ENCODE results near the gene NEDD8. TPM values are rescaled to one million over a fixed set of nuclear protein-coding genes. Genes with fewer than 3 reads are reported as not detected.

Gene NEDD8
- total RNA-seq, 2 experiments from 2014 or later, result 42.0 to 43.5 TPM

- peak overlapping the region; percentile 57 for H3K27ac Mint-ChIP-seq
- no peaks in the 10 kb centered on the region for H3K27me3 ChIP-seq (ENCODE audit: control insufficient read depth in 1 of 2, insufficient read depth in 2 of 2, low read length in 2 of 2)
- H3K27ac ChIP-seq (ENCODE audit: low read depth in 1 of 2, low read length in 2 of 2), result no peak overlapping the region
- no peak for TF ChIP-seq CTCF (IDR thresholded peaks at IDR 0.05)
- ATAC-seq (ENCODE audit: poor library complexity), result no peak
- no peaks in the 10 kb centered on the region for H3K9me3 ChIP-seq (ENCODE audit: control insufficient read depth in 1 of 2, insufficient read depth in 1 of 2, low read length in 2 of 2)
- DNase-seq, result peak in 1 of 14 experiments; percentile 25
- H3K4me3 ChIP-seq (ENCODE audit: low read length), result no peak overlapping the region
- intact Hi-C loops (cut with DNase I, micrococcal nuclease), result no loop called here
- H3K36me3 ChIP-seq (ENCODE audit: insufficient read depth, low read length), result peaks cover 27% of the 10 kb centered on the region
- peaks cover 21% of the 10 kb centered on the region for H3K4me1 Mint-ChIP-seq (ENCODE audit: low read depth)
- H3K27me3 Mint-ChIP-seq, result no peaks in the 10 kb centered on the region
- H3K4me3 Mint-ChIP-seq, result no peak overlapping the region
- peaks cover 13% of the 10 kb centered on the region for H3K4me1 ChIP-seq (ENCODE audit: insufficient read depth, low read length)
- POLR2A ChIA-PET, result interaction anchor here (3.6 kb wide), 1 partner anchor 8 kb away, joined by 20 read pairs; the partner anchor contains the start of gene TINF2
- CTCF ChIA-PET, result interaction anchor here (0.9 to 1.9 kb wide), 2 partner anchors 57 to 187 kb away, joined by 3 to 5 read pairs; partner anchors contain the start of gene CIDEB
- H3K9me3 Mint-ChIP-seq, result no peaks in the 10 kb centered on the region
- peaks cover 24% of the 10 kb centered on the region for H3K36me3 Mint-ChIP-seq (ENCODE audit: low read depth)
Observed at GRCh38 chr14:24250354-24250753, 18.2 kb upstream of the NEDD8 start.

- Histone ChIP-seq H3K4me1 (ENCODE audit: insufficient read depth, low read length) (peaks cover 13% of the 10 kb centered on the region), H3K4me3 (ENCODE audit: low read length) (no peak overlapping the region), H3K27ac (ENCODE audit: low read depth in 1 of 2, low read length in 2 of 2) (no peak overlapping the region), H3K36me3 (ENCODE audit: insufficient read depth, low read length) (peaks cover 18% of the 10 kb centered on the region), H3K9me3 (ENCODE audit: control insufficient read depth in 1 of 2, insufficient read depth in 1 of 2, low read length in 2 of 2) (no peaks in the 10 kb centered on the region), H3K27me3 (ENCODE audit: control insufficient read depth in 1 of 2, insufficient read depth in 2 of 2, low read length in 2 of 2) (no peaks in the 10 kb centered on the region)
- Mint-ChIP-seq H3K9me3 (no peaks in the 10 kb centered on the region), H3K4me1 (ENCODE audit: low read depth) (peaks cover 26% of the 10 kb centered on the region), H3K4me3 (peak overlapping the region; percentile 39), H3K36me3 (ENCODE audit: low read depth) (peaks cover 17% of the 10 kb centered on the region), H3K27ac (peak overlapping the region; percentile 57), H3K27me3 (no peaks in the 10 kb centered on the region)
- ATAC-seq (ENCODE audit: poor library complexity), result no peak
- ChIA-PET POLR2A (no interaction called here), CTCF (interaction anchor here (1.0 to 1.5 kb wide), 2 partner anchors 22 to 84 kb away, joined by 3 read pairs; partner anchors contain the start of gene RABGGTA)
- intact Hi-C loops (cut with DNase I, micrococcal nuclease), result no loop called here
- no peak for TF ChIP-seq CTCF (IDR thresholded peaks at IDR 0.05)
- DNase-seq, result peak in 1 of 14 experiments; percentile 24
Observed at GRCh38 chr14:24249230-24250021, 17.3 kb upstream of the NEDD8 start.

GRCh38 chr14:24247422-24247821 is 15.3 kb upstream of the NEDD8 start:
- Histone ChIP-seq H3K27me3 (ENCODE audit: control insufficient read depth in 1 of 2, insufficient read depth in 2 of 2, low read length in 2 of 2) (no peaks in the 10 kb centered on the region), H3K36me3 (ENCODE audit: insufficient read depth, low read length) (peaks cover 8% of the 10 kb centered on the region), H3K4me1 (ENCODE audit: insufficient read depth, low read length) (peaks cover 26% of the 10 kb centered on the region), H3K9me3 (ENCODE audit: control insufficient read depth in 1 of 2, insufficient read depth in 1 of 2, low read length in 2 of 2) (no peaks in the 10 kb centered on the region), H3K27ac (ENCODE audit: low read depth in 1 of 2, low read length in 2 of 2) (no peak overlapping the region), H3K4me3 (ENCODE audit: low read length) (no peak overlapping the region)
- DNase-seq (peak in 1 of 14 experiments; percentile 17), ATAC-seq (ENCODE audit: poor library complexity) (no peak)
- Mint-ChIP-seq H3K36me3 (ENCODE audit: low read depth) (peaks cover 13% of the 10 kb centered on the region), H3K27ac (peak overlapping the region; percentile 78), H3K4me3 (peak overlapping the region; percentile 43), H3K4me1 (ENCODE audit: low read depth) (peaks cover 37% of the 10 kb centered on the region), H3K27me3 (no peaks in the 10 kb centered on the region), H3K9me3 (no peaks in the 10 kb centered on the region)
- intact Hi-C loops (cut with DNase I, micrococcal nuclease), result no loop called here
- POLR2A ChIA-PET, result interaction anchor here (1.0 to 2.6 kb wide), 7 partner anchors 18 to 183 kb away, joined by 3 to 17 read pairs (median 7); partner anchors contain the start of genes CBLN3, CHMP4A, DCAF11 and IRF9
- no peak for TF ChIP-seq CTCF (IDR thresholded peaks at IDR 0.05)
- CTCF ChIA-PET, result interaction anchor here (0.6 to 7.3 kb wide), 6 partner anchors 24 to 86 kb away, joined by 3 to 90 read pairs (median 8); partner anchors contain the start of genes CIDEB, DHRS1, MDP1 and NOP9

All from CD4-positive, alpha-beta T cell (primary cell).